ENCODE results near the gene RNPEP. TPM values are rescaled to one million over a fixed set of nuclear protein-coding genes. Genes with fewer than 3 reads are reported as not detected.

The RNPEP gene
- total and polyA plus RNA-seq, 2 of the 13 experiments (the other 11 are each of a cell fraction or from before 2014, with no cell fraction given) = 20.6 to 38.4 TPM

- TF ChIP-seq SNAPC4 (CRISPR knock-in tag; IDR thresholded peaks at IDR 0.05) = peak; percentile 65; the same call in 1 of the 2 replicates
- no peak for TF ChIP-seq ELF4 (CRISPR knock-in tag; IDR thresholded peaks at IDR 0.05; ENCODE audit: borderline replicate concordance)
- peak; percentile 83 for TF ChIP-seq GFI1 (CRISPR knock-in tag; IDR thresholded peaks at IDR 0.05; ENCODE audit: borderline replicate concordance)
- peak; percentile 60; the same call in 1 of the 2 replicates for TF ChIP-seq ZNF747 (CRISPR knock-in tag; IDR thresholded peaks at IDR 0.05; ENCODE audit: borderline replicate concordance)
- peak; percentile 45; the same call in 1 of the 2 replicates for TF ChIP-seq NFIC (IDR thresholded peaks at IDR 0.05; ENCODE audit: low read length)
- 0 out of 2 replicates have a peak, but pooled peaks have one; percentile 61 for TF ChIP-seq GATA4 (IDR thresholded peaks at IDR 0.05; ENCODE audit: borderline replicate concordance, low read depth)
- peak; percentile 60 for TF ChIP-seq ZNF263 (CRISPR knock-in tag; IDR thresholded peaks at IDR 0.05)
- peak; percentile 69 for TF ChIP-seq MYPOP (CRISPR knock-in tag; IDR thresholded peaks at IDR 0.05)
- peak; percentile 71; the same call in 1 of the 2 replicates for TF ChIP-seq AHDC1 (CRISPR knock-in tag; IDR thresholded peaks at IDR 0.05; ENCODE audit: borderline replicate concordance)
- TF ChIP-seq ZNF549 (CRISPR knock-in tag; IDR thresholded peaks at IDR 0.05) = no peak
- peak; percentile 64; the same call in 1 of the 2 replicates for TF ChIP-seq SP5 (CRISPR knock-in tag; IDR thresholded peaks at IDR 0.05; ENCODE audit: borderline replicate concordance, low read depth)
- 0 out of 2 replicates have a peak, but pooled peaks have one; percentile 20 for TF ChIP-seq USF2 (IDR thresholded peaks at IDR 0.05; ENCODE audit: low read depth, low read length)
- TF ChIP-seq USF2 (CRISPR knock-in tag; IDR thresholded peaks at IDR 0.05; ENCODE audit: borderline replicate concordance) = peak; percentile 57; the same call in 1 of the 2 replicates
- TF ChIP-seq TAF15 (IDR thresholded peaks at IDR 0.05; ENCODE audit: low read depth, low read length, poor library complexity, severe bottlenecking) = no peak
These were observed 36.2 kb downstream of the RNPEP start (continued) for GRCh38 chr1:202018468-202019234.

Measured in HepG2 (cell line).